ENCODE results near the gene SEMA6D. TPM values are rescaled to one million over a fixed set of nuclear protein-coding genes. Genes with fewer than 3 reads are reported as not detected.

The SEMA6D gene
- total RNA-seq, 2 donors from 2014 or later, result 12.2 to 14.3 TPM

- peaks cover 0 to 13% of the 10 kb centered on the region in 2 donors for H3K4me1 ChIP-seq
- DNase-seq (ENCODE audit: low spot score), result no peak
- TF ChIP-seq CTCF (IDR thresholded peaks at IDR 0.05), result no peak
- H3K36me3 ChIP-seq, result no peaks in the 10 kb centered on the region
- H3K4me3 ChIP-seq, result no peak overlapping the region
- H3K27me3 ChIP-seq, result no peaks in the 10 kb centered on the region
- no peak overlapping the region for H3K27ac ChIP-seq
- no peaks in the 10 kb centered on the region for H3K9me3 ChIP-seq
These were observed 41.6 kb upstream of the SEMA6D start for GRCh38 chr15:47675735-47676134.

DNA sequence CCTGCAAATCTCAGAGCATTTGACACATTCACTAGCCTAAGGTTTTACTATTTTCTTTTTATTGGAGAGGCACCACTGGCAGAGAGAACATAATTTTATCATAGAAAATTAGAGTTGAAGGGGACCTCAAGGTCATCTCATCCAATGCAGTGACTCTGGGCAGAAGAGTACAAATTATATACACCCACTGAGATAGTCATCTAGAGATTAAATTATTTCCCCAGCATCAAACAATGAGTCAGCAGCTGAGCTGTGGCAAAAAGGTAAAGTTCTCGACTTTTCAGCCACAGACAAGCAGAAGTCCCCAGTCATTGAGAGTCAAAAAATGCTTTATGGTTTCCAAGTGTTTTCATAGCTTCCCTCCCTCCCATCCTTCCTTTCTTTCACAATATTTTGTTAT, 39.3 kb upstream of the SEMA6D start:
- no peaks in the 10 kb centered on the region for H3K9me3 ChIP-seq
- peaks cover 0 to 11% of the 10 kb centered on the region in 2 donors for H3K4me1 ChIP-seq
- no peak for DNase-seq (ENCODE audit: low spot score)
- H3K4me3 ChIP-seq, result no peak overlapping the region
- no peak overlapping the region for H3K27ac ChIP-seq
- TF ChIP-seq CTCF (IDR thresholded peaks at IDR 0.05), result no peak
- H3K36me3 ChIP-seq, result no peaks in the 10 kb centered on the region
- no peaks in the 10 kb centered on the region for H3K27me3 ChIP-seq

- Histone ChIP-seq H3K27ac (no peak overlapping the region), H3K4me1 (no peaks in the 10 kb centered on the region), H3K4me3 (no peak overlapping the region), H3K36me3 (no peaks in the 10 kb centered on the region), H3K9me3 (no peaks in the 10 kb centered on the region), H3K27me3 (no peaks in the 10 kb centered on the region)
- no peak for DNase-seq (ENCODE audit: low spot score)
- no peak for TF ChIP-seq CTCF (IDR thresholded peaks at IDR 0.05)
These were observed 34.6 kb upstream of the SEMA6D start for GRCh38 chr15:47682661-47683060.

DNA sequence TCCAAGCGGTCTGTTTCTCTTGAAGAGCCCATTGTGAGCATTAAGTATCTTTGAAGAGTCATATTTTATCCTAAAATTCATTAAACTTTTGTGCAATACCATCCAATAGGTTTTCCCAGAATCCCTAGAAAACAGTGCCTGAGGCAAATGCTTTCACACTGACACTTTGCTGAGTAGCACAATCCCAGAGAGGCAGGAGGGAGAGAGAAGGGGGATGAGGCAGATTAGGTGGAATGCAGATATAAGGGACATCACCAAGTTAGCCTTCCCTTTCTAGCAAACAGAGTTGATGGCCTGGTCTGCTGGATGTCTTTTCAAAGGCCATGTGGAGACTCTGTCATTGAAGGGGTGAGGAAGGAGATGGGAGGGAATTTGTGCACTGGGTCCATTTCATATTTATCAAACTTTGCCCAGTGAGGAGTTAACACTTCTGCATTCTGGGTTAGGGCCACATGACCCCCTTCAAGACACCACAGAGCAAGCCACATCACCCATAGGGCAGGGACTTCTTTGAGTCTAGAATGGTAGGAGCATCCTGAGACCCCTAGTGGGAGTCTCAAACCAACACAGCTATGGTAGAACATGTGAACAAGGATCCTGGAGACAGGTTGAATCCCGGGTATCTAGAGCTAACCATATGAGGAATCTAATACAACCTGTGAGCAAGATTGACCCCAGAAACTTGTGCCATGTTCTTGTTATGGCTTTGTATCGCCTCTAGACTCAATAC, 32.0 kb upstream of the SEMA6D start:
- no peaks in the 10 kb centered on the region for H3K4me1 ChIP-seq
- no peak for TF ChIP-seq CTCF (IDR thresholded peaks at IDR 0.05)
- no peaks in the 10 kb centered on the region for H3K9me3 ChIP-seq
- H3K4me3 ChIP-seq, result no peak overlapping the region
- H3K36me3 ChIP-seq, result no peaks in the 10 kb centered on the region
- DNase-seq (ENCODE audit: low spot score), result no peak
- no peak overlapping the region for H3K27ac ChIP-seq
- H3K27me3 ChIP-seq, result no peaks in the 10 kb centered on the region

DNA sequence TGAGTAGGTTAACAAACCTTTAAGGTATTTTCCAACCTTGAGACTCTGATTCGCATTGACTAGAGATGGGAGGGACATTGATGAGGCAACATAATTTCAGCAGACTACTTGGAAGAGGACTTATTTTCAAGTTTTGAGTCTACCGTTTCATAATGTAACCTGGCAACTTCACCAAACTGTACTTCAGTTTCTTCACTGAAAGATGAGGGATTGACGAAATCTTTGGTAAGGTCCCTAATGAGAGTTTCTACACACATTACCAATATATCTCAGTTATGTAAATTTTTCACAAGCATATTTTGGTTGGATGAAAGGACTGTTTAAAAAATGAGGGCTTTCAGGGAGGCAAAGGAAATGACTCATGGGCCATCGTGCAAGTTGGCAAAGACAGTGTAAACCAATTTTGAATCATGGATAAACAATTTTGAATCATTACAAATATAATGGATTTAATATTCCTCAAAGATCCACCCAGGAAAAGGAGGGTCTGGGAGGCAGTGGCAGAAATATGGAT, 28.7 kb upstream of the SEMA6D start:
- Histone ChIP-seq H3K36me3 (no peaks in the 10 kb centered on the region), H3K4me1 (no peaks in the 10 kb centered on the region), H3K4me3 (no peak overlapping the region), H3K27ac (no peak overlapping the region), H3K27me3 (no peaks in the 10 kb centered on the region), H3K9me3 (no peaks in the 10 kb centered on the region)
- no peak for TF ChIP-seq CTCF (IDR thresholded peaks at IDR 0.05)
- DNase-seq (ENCODE audit: low spot score), result no peak

DNA sequence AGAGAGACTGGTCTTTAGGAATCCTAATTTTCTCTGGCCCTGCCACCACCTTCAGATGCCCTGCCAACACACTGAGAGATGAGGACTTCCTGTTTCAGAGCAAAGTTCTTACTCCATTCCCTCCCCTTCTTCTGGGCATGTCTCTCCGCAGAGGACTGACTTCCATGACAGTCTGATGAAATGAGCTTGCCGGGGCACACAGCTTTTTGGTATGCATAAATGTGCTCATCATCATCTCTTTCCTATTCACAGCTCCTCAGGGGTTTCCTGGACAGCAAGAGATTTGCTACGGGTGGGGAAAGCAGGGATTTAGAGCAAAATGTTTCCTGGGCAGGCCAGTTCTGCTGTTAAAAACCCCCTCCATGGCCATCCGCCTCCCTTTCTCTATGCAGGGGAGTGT, 27.6 kb upstream of the SEMA6D start:
- no peaks in the 10 kb centered on the region for H3K36me3 ChIP-seq
- no peaks in the 10 kb centered on the region for H3K9me3 ChIP-seq
- DNase-seq (ENCODE audit: low spot score), result no peak
- no peak overlapping the region for H3K27ac ChIP-seq
- TF ChIP-seq CTCF (IDR thresholded peaks at IDR 0.05), result no peak
- H3K4me3 ChIP-seq, result no peak overlapping the region
- H3K27me3 ChIP-seq, result no peaks in the 10 kb centered on the region
- no peaks in the 10 kb centered on the region for H3K4me1 ChIP-seq

Data from right atrium auricular region (tissue), 2 donors.